Natural killer cell (primary cell): ENCODE measurements around the gene PPP2R2C. TPM values are rescaled to one million over a fixed set of nuclear protein-coding genes. Genes with fewer than 3 reads are reported as not detected.

Experiments used
- ATAC-seq, 3 donors: fragments of 150-1000 bp in 2 of 3; fragments of 200-7000 bp in 1 of 3; cut with Tn5 transposase; 1 replicate in 1 of 3; 2 replicates in 2 of 3; pipeline ENCODE4 v1.10.0; 2021; ENCODE audit warnings: mild to moderate bottlenecking in 2 of 3, moderate library complexity in 2 of 3
- DNase-seq, 2 donors: peaks; one replicate each; pipeline versions ENCODE4 v3.0.0 to v3.0.0-alpha.2; 2013 to 2021; ENCODE audit warnings: mixed read lengths in 1 of 2
- H3K27ac ChIP-seq: one replicate; pipeline ENCODE4 v1.5.1; 2013; ENCODE audit warnings: mild to moderate bottlenecking, low read length
- H3K27me3 ChIP-seq: one replicate; pipeline ENCODE4 v1.6.1; 2013; ENCODE audit warnings: low read length; ENCODE audit not compliant: control insufficient read depth, insufficient read depth
- H3K36me3 ChIP-seq: one replicate; pipeline ENCODE4 v1.6.1; 2013; ENCODE audit warnings: low read length; ENCODE audit not compliant: control insufficient read depth, insufficient read depth
- H3K4me1 ChIP-seq: one replicate; pipeline ENCODE4 v1.6.1; 2013; ENCODE audit warnings: low read length; ENCODE audit not compliant: control insufficient read depth, insufficient read depth
- H3K4me3 ChIP-seq: one replicate; pipeline ENCODE4 v1.5.1; 2013; ENCODE audit warnings: low read length
- H3K9me3 ChIP-seq: one replicate; pipeline ENCODE4 v1.6.1; 2013; ENCODE audit warnings: low read length; ENCODE audit not compliant: control insufficient read depth, insufficient read depth
- H3K27ac Mint-ChIP-seq, 2 donors: one replicate each; pipeline ENCODE4 v1.8.0; 2022; ENCODE audit warnings: mild to moderate bottlenecking in 2 of 2, mixed read lengths in 2 of 2, moderate library complexity in 1 of 2
- H3K27me3 Mint-ChIP-seq, 2 donors: one replicate each; pipeline ENCODE4 v1.8.0; 2022; ENCODE audit warnings: low read depth in 2 of 2, mixed read lengths in 2 of 2
- H3K36me3 Mint-ChIP-seq: one replicate; pipeline ENCODE4 v1.8.0; 2022; ENCODE audit warnings: mixed read lengths
- H3K4me1 Mint-ChIP-seq, 2 donors: one replicate each; pipeline ENCODE4 v1.8.0; 2022; ENCODE audit warnings: mixed read lengths in 2 of 2
- H3K4me3 Mint-ChIP-seq: one replicate; pipeline ENCODE4 v1.8.0; 2022; ENCODE audit warnings: mild to moderate bottlenecking, moderate library complexity, mixed read lengths
- H3K9me3 Mint-ChIP-seq, 2 donors: one replicate each; pipeline ENCODE4 v1.8.0; 2022; ENCODE audit warnings: mixed read lengths in 2 of 2
- WGBS: methylation state at CpG from one replicate; pipeline ENCODE4 v1.1.7; 2013; ENCODE audit warnings: missing lambda C conversion rate; ENCODE audit not compliant: insufficient coverage; 5-methylcytosine and 5-hydroxymethylcytosine counted together
- intact Hi-C: fragments of 100-400 bp; cut with micrococcal nuclease; formaldehyde crosslinking; loops from one replicate; pipeline ENCODE4 v1.14.2; 2022
- total RNA-seq, 4 donors: library from RNA; stranded (reverse); fragments of 120-200 nt in 1 of 4; gene quantifications; one replicate each; pipeline versions ENCODE4 v1.2.3 to v1.2.4, GENCODE V29; 2013 to 2022
- TF ChIP-seq, protein P1 (sequence below): fragments of 200-600 bp; IDR thresholded peaks from one replicate; pipeline ENCODE4 v1.8.0; 2022; ENCODE audit warnings: antibody characterized with exemption

Gene PPP2R2C
- total RNA-seq, 3 donors from 2014 or later (not counting 1 experiment from before 2014, with no cell fraction given), result not detected

DNA sequence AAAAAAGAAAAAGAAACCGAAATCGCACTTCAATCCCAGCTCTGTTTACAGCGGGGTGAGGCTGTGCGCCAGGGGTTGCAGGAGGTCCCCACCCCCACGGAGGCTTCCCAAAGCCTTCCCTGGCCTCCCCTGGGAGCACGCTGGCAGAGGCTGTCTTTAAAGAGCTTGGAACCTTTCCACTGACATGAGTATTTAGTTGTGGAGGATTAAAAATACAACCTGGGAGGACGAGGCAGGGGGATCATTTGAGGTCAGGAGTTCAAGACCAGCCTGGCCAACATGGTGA lies 69.1 kb downstream of the PPP2R2C start:
- Mint-ChIP-seq H3K27me3 (peaks cover 54 to 76% of the 10 kb centered on the region in 2 donors), H3K27ac (no peak overlapping the region), H3K4me1 (peaks cover 0 to under 1% of the 10 kb centered on the region in 2 donors), H3K9me3 (no peaks in the 10 kb centered on the region), H3K4me3 (no peak overlapping the region), H3K36me3 (no peaks in the 10 kb centered on the region)
- Histone ChIP-seq H3K4me3 (no peak overlapping the region), H3K27me3 (no peaks in the 10 kb centered on the region), H3K27ac (no peak overlapping the region), H3K4me1 (no peaks in the 10 kb centered on the region), H3K9me3 (no peaks in the 10 kb centered on the region), H3K36me3 (no peaks in the 10 kb centered on the region)
- WGBS, result 18% methylated on average over 7 of the region's 7 CpGs
- ATAC-seq (no peak), DNase-seq (no peak)
- intact Hi-C loops, result no loop called here
- TF ChIP-seq, protein P1, sequence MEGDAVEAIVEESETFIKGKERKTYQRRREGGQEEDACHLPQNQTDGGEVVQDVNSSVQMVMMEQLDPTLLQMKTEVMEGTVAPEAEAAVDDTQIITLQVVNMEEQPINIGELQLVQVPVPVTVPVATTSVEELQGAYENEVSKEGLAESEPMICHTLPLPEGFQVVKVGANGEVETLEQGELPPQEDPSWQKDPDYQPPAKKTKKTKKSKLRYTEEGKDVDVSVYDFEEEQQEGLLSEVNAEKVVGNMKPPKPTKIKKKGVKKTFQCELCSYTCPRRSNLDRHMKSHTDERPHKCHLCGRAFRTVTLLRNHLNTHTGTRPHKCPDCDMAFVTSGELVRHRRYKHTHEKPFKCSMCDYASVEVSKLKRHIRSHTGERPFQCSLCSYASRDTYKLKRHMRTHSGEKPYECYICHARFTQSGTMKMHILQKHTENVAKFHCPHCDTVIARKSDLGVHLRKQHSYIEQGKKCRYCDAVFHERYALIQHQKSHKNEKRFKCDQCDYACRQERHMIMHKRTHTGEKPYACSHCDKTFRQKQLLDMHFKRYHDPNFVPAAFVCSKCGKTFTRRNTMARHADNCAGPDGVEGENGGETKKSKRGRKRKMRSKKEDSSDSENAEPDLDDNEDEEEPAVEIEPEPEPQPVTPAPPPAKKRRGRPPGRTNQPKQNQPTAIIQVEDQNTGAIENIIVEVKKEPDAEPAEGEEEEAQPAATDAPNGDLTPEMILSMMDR, result no peak

DNA sequence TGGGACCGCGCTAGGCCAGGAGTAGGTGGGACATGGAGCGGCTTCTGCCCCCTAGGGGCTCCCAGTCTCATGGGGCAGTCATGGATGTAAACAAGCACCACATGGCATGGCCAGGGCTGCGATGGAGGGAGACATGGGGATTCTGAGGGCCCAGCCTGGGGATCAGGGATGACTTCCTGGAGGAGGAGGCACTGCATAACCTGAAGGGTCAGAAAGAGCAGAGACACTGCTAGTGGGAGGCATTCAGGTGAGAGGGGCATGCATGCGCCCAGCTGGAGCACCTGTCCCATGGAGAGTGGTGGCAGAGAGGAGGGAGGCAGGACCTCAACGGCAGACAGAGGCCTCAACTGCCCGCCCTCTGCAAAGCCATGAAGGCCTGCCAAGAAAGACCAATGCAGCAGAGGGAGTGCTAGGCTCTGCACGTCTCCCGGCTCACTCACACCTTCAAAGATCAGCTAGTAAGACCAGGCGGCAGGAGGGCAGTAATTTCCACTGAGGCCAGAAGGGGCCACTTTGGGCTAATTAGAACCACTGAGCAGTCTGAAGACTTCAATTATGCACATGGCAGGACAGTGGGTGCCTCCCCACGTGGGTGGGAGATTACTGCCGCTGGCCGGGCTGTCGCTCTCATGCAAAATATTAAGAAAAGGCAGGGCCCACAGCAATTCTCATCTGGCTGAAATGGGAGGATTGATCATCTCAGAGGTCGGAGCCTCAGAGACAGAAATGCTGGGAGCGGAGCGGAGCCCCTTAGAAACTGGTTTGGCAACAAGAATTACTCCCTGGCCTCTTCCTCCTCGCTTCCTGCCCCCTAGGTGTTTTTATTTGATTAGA lies 69.6 kb downstream of the PPP2R2C start:
- no peaks in the 10 kb centered on the region for H3K9me3 Mint-ChIP-seq
- Histone ChIP-seq H3K36me3 (no peaks in the 10 kb centered on the region), H3K27ac (no peak overlapping the region), H3K9me3 (no peaks in the 10 kb centered on the region), H3K4me3 (no peak overlapping the region), H3K27me3 (no peaks in the 10 kb centered on the region), H3K4me1 (no peaks in the 10 kb centered on the region)
- intact Hi-C loops, result no loop called here
- 36% methylated on average over 15 of the region's 18 CpGs for WGBS
- no peak overlapping the region for H3K27ac Mint-ChIP-seq
- H3K36me3 Mint-ChIP-seq, result no peaks in the 10 kb centered on the region
- ATAC-seq, result no peak
- H3K27me3 Mint-ChIP-seq, result peaks cover 57 to 82% of the 10 kb centered on the region in 2 donors
- no peak for DNase-seq
- H3K4me1 Mint-ChIP-seq, result no peaks in the 10 kb centered on the region
- H3K4me3 Mint-ChIP-seq, result no peak overlapping the region
- TF ChIP-seq, protein P1, result no peak

DNA sequence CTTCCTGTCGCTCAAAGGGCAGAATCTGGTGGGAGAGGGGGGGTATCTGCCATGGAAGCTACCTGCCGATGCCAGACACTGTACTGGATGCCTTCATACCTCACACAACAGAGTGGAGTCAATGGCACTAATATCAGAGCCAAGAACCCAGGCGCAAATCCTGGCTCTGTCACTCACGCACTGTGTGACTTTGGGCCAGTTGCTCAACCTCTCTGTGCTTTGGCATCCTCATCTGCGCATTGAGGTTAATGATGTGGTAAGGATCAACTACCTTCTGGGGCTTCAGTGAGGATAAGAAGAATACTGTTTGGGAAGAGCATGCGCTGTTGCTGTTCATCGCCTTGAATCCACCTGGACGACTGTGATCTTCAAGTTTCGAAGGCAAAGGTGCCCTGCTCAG lies 70.6 kb downstream of the PPP2R2C start:
- no peak overlapping the region for H3K4me3 Mint-ChIP-seq
- no peaks in the 10 kb centered on the region for H3K9me3 Mint-ChIP-seq
- DNase-seq (no peak), ATAC-seq (no peak)
- H3K27me3 Mint-ChIP-seq, result peaks cover 58 to 80% of the 10 kb centered on the region in 2 donors
- H3K4me3 ChIP-seq, result no peak overlapping the region
- H3K4me1 Mint-ChIP-seq, result no peaks in the 10 kb centered on the region
- H3K27me3 ChIP-seq, result no peaks in the 10 kb centered on the region
- H3K36me3 Mint-ChIP-seq, result no peaks in the 10 kb centered on the region
- H3K27ac Mint-ChIP-seq, result no peak overlapping the region
- intact Hi-C loops, result no loop called here
- 80% methylated on average over 9 of the region's 9 CpGs for WGBS
- TF ChIP-seq, protein P1, result no peak
- H3K9me3 ChIP-seq, result no peaks in the 10 kb centered on the region
- no peaks in the 10 kb centered on the region for H3K36me3 ChIP-seq
- no peaks in the 10 kb centered on the region for H3K4me1 ChIP-seq
- H3K27ac ChIP-seq, result no peak overlapping the region
